HepG2 (cell line): ENCODE measurements around the gene WDR93. TPM values are rescaled to one million over a fixed set of nuclear protein-coding genes. Genes with fewer than 3 reads are reported as not detected.
A peak's percentile ranks its signal among the peaks of the same experiment; 100 is the strongest.

Experiments used
- ATAC-seq: fragments of 200-7000 bp; cut with Tn5 transposase; 3 replicates; pipeline ENCODE4 v1.9.1; 2020; ENCODE audit warnings: mild to moderate bottlenecking, moderate library complexity
- BruUV-seq: library from RNA; stranded (reverse); fragments of 400-500 nt; replicated peaks from 2 replicates; lab custom pipeline; 2021; lab: Mats Ljungman, UMichigan
- CTCF ChIA-PET: fragments of 300-600 bp; formaldehyde crosslinking; extraction: SDS; loops from one replicate; lab custom pipeline; 2021; ENCODE audit warnings: low total read pairs, inconsistent platforms, low intra/inter-chr PET ratio; lab: Yijun Ruan, JAX
- POLR2A ChIA-PET: fragments of 350-600 bp; sonication (Branson Sonifier 250); formaldehyde crosslinking; loops from one replicate; lab custom pipeline; 2020; ENCODE audit warnings: antibody characterized with exemption, inconsistent platforms; lab: Yijun Ruan, JAX
- DNase-seq: peaks from one replicate; pipeline ENCODE4 v3.0.0-alpha.2; 2015; ENCODE audit warnings: low spot score
- FAIRE-seq: peaks from 3 replicates; lab custom pipeline; 2011; peaks lifted over from hg19 to GRCh38; lab: Jason Lieb, UNC
- H2AFZ ChIP-seq: one replicate; pipeline ENCODE4 v1.6.1; 2011; ENCODE audit warnings: low read length, inconsistent platforms
- H3K27ac ChIP-seq: fragments of 300-600 bp; 3 replicates; pipeline ENCODE4 v1.8.0; 2011; ENCODE audit warnings: mixed run types, mild to moderate bottlenecking, mixed read lengths, low read length, inconsistent platforms; ENCODE audit not compliant: insufficient read depth; ENCODE audit errors: extremely low read length
- H3K27me3 ChIP-seq, 2 experiments: fragments of 200-600 bp in 1 of 2; 2 replicates in 1 of 2; 3 replicates in 1 of 2; pipeline versions ENCODE4 v1.6.0 to v1.8.0; 2011; ENCODE audit warnings: low read length in 2 of 2, mild to moderate bottlenecking in 2 of 2, moderate library complexity in 2 of 2, inconsistent platforms in 1 of 2; ENCODE audit not compliant: insufficient read depth in 2 of 2, control insufficient read depth in 1 of 2
- H3K36me3 ChIP-seq, 2 experiments: fragments of 200-600 bp in 1 of 2; replicated peaks in 1 of 2; 2 replicates in 1 of 2; 3 replicates in 1 of 2; pipeline versions ENCODE4 v1.5.1 to v1.8.0; 2011; ENCODE audit warnings: low read length in 2 of 2, inconsistent platforms in 1 of 2; ENCODE audit not compliant: insufficient read depth in 2 of 2, control insufficient read depth in 1 of 2
- H3K4me1 ChIP-seq: 2 replicates; pipeline ENCODE4 v1.5.1; 2012; ENCODE audit warnings: low read length, inconsistent platforms; ENCODE audit not compliant: insufficient read depth
- H3K4me2 ChIP-seq: 2 replicates; pipeline ENCODE4 v1.6.0; 2011; ENCODE audit warnings: low read depth, low read length, inconsistent platforms
- H3K4me3 ChIP-seq, 3 experiments: fragments of 200-600 bp in 1 of 3; sonication (generic), shearing (Covaris generic) in 1 of 3; replicated peaks in 1 of 3; 2 replicates each; pipeline ENCODE4 v1.5.1; 2011 to 2016; ENCODE audit warnings: low read length in 3 of 3, inconsistent platforms in 2 of 3, low read depth in 2 of 3, mild to moderate bottlenecking in 2 of 3, control low read depth in 1 of 3, mixed read lengths in 1 of 3; ENCODE audit not compliant: insufficient read depth in 1 of 3
- H3K79me2 ChIP-seq: one replicate; pipeline ENCODE4 v1.6.1; 2011; ENCODE audit warnings: low read length, inconsistent platforms; ENCODE audit not compliant: insufficient read depth
- H3K9ac ChIP-seq: 2 replicates; pipeline ENCODE4 v1.6.0; 2011; ENCODE audit warnings: mild to moderate bottlenecking, low read depth, low read length, inconsistent platforms; ENCODE audit not compliant: insufficient read depth
- H3K9me3 ChIP-seq: 2 replicates; pipeline ENCODE4 v1.5.1; 2012; ENCODE audit warnings: mild to moderate bottlenecking, low read length
- H4K20me1 ChIP-seq: 2 replicates; pipeline ENCODE4 v1.6.0; 2011; ENCODE audit warnings: inconsistent platforms, mild to moderate bottlenecking, low read length, moderate library complexity; ENCODE audit not compliant: insufficient read depth
- PRMT3 ChIP-seq: sonication (generic); formaldehyde crosslinking; IDR thresholded peaks from 2 replicates; pipeline ENCODE4 v1.8.1; 2022; ENCODE audit warnings: low read depth, mild to moderate bottlenecking, moderate library complexity, missing genetic modification reagents, borderline replicate concordance
- RBAK ChIP-seq: sonication (generic); formaldehyde crosslinking; IDR thresholded peaks from 2 replicates; pipeline ENCODE4 v1.5.1; 2020; ENCODE audit warnings: mild to moderate bottlenecking, missing genetic modification reagents
- SP4 ChIP-seq: sonication (generic); formaldehyde crosslinking; IDR thresholded peaks from 2 replicates; pipeline ENCODE4 v1.8.1; 2023; ENCODE audit warnings: mild to moderate bottlenecking, missing genetic modification reagents
- SUZ12 ChIP-seq: fragments of 150-350 bp; IDR thresholded peaks from 2 replicates; pipeline ENCODE4 v1.6.1; 2014; ENCODE audit warnings: low read depth, low read length
- TOE1 ChIP-seq: sonication (generic); formaldehyde crosslinking; IDR thresholded peaks from 2 replicates; pipeline ENCODE4 v1.4.0; 2020; ENCODE audit warnings: mild to moderate bottlenecking, missing genetic modification reagents
- YY1 ChIP-seq: IDR thresholded peaks from 2 replicates; pipeline ENCODE4 v1.6.1; 2011; ENCODE audit warnings: low read length, low read depth, moderate library complexity, mild to moderate bottlenecking; ENCODE audit not compliant: insufficient read depth, insufficient replicate concordance
- ZKSCAN1 ChIP-seq: fragments of 150-350 bp; IDR thresholded peaks from 2 replicates; pipeline ENCODE4 v1.6.1; 2014; ENCODE audit warnings: low read length
- ZMAT3 ChIP-seq: sonication (generic); formaldehyde crosslinking; conservative IDR thresholded peaks from 2 replicates; pipeline ENCODE4 v1.7.0; 2021; ENCODE audit warnings: missing genetic modification reagents
- WGBS: methylation state at CpG from one replicate; pipeline ENCODE4 v1.1.6; 2017; ENCODE audit warnings: low lambda C conversion rate; 5-methylcytosine and 5-hydroxymethylcytosine counted together
- in situ Hi-C: cut with HindIII; loops from 2 replicates; pipeline ENCODE4 v1.10.0; 2017; ENCODE audit warnings: low pct_unique_long_range_greater_than_20kb; ENCODE audit not compliant: extremely low pct_ligation_motif_present
- intact Hi-C: fragments of 100-400 bp; cut with micrococcal nuclease; formaldehyde crosslinking; loops from one replicate; pipeline ENCODE4 v1.10.0; 2022; ENCODE audit not compliant: unreplicated experiment
- polyA plus RNA-seq, 8 experiments: library from polyadenylated mRNA; depleted of rRNA in 3 of 8; stranded (reverse) in 7 of 8; unstranded in 1 of 8; fragments of >200 nt; fragmentation: Illumina TruSeq in 4 of 8; extraction: Trizol in 4 of 8; gene quantifications; 2 replicates each; pipeline versions ENCODE4 v1.2.1 to v1.2.3, GENCODE V29; 2011 to 2016; ENCODE audit warnings: low read depth in 4 of 8, missing spikeins in 1 of 8, mixed read lengths in 1 of 8; ENCODE audit not compliant: insufficient read depth in 1 of 8
- total RNA-seq, 5 experiments: library from RNA; depleted of rRNA; stranded (reverse); fragments of >200 nt; fragmentation: Illumina TruSeq; extraction: Trizol; gene quantifications; 2 replicates each; pipeline ENCODE4 v1.2.3, GENCODE V29; 2016; ENCODE audit warnings: low read depth in 1 of 5
- TF ChIP-seq, protein P1 (sequence below): sonication (generic); formaldehyde crosslinking; IDR thresholded peaks from 2 replicates; pipeline ENCODE4 v1.4.0; 2020; ENCODE audit warnings: missing genetic modification reagents, mild to moderate bottlenecking, borderline replicate concordance

The WDR93 gene
- total and polyA plus RNA-seq, 2 of the 13 experiments (the other 11 are each of a cell fraction or from before 2014, with no cell fraction given), result 0.07 TPM; not detected in 1

DNA sequence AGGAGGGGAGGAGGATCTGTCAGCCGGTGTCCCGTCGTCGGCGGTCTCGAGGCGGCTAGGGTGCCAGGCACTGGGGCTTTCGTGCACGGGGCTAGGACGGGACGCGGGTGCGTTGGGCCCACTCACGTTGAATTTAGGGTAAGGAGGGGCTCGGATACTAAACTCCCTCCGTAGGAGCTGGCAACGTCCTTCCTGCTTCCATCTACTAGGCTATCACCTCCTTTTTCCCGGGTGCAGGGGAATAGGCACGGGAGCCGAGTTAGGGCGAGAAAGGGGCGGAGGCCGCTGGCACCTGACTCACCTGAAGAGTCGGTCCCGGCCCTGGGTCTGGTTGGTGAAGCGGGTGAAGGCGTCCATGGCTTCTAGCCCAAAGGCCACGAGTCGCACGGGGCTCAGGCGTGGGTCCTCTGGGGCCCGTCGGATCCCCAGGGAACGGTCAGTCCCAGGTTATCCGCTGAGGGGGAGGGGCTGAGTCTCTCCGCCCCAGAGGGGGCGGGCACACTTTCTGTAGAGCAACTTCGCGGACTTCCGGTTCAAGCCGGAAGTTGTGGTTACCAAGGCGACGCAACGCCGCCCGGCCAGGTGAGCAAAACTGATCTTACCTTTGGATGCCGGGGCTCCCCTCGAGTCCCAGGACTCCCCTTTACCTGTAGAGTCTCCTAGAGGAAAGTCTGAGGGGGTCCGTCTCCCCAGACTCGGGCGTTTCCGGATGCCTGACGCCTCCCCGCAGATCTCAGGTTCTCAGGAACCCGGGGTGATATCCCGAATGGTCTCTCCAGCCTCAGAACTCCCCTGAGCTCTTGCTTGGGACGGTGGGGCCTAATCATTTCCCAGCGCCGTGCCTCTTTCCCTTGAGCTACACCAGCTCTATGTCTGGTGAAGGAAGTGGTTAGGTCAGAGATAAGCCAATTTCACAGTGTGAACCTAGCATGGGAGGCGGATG, at the start of gene WDR93, which contains the start of gene PEX11A (continued):
- peak; percentile 65; the same call in 1 of the 2 replicates for TF ChIP-seq SP4
- no peak for TF ChIP-seq SUZ12
- no peak for TF ChIP-seq ZKSCAN1
- TF ChIP-seq, protein P1, sequence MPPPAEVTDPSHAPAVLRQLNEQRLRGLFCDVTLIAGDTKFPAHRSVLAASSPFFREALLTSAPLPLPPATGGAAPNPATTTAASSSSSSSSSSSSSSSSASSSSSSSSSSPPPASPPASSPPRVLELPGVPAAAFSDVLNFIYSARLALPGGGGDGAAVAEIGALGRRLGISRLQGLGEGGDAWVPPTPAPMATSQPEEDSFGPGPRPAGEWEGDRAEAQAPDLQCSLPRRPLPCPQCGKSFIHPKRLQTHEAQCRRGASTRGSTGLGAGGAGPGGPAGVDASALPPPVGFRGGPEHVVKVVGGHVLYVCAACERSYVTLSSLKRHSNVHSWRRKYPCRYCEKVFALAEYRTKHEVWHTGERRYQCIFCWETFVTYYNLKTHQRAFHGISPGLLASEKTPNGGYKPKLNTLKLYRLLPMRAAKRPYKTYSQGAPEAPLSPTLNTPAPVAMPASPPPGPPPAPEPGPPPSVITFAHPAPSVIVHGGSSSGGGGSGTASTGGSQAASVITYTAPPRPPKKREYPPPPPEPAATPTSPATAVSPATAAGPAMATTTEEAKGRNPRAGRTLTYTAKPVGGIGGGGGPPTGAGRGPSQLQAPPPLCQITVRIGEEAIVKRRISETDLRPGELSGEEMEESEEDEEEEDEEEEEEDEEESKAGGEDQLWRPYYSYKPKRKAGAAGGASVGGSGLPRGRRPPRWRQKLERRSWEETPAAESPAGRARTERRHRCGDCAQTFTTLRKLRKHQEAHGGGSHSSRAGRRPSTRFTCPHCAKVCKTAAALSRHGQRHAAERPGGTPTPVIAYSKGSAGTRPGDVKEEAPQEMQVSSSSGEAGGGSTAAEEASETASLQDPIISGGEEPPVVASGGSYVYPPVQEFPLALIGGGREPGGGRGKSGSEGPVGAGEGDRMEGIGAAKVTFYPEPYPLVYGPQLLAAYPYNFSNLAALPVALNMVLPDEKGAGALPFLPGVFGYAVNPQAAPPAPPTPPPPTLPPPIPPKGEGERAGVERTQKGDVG (CRISPR knock-in tag), result peak; percentile 24; the same call in 1 of the 2 replicates

DNA sequence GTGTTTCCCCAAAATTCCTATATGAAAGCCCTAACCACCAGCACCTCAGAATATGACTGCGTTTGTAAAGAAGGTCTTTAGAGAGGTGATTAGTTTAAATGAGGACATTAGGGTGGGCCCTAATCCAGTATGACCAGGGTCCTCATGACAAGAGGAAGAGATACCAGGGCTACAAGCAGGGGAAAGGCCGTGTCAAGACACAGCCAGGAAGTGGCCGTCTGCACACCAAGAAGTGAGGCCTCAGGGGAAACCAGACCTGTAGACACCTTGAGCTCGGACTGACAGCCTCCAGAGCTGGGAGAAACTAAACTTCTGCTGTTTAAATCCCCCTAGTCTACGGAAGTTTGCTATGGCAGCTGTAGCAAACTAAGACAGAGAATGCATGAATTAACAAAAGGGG, 49.6 kb upstream of the WDR93 start:
- POLR2A ChIA-PET, result no interaction called here
- CTCF ChIA-PET, result no interaction called here
- H3K27ac ChIP-seq, result no peak overlapping the region
- H3K4me3 ChIP-seq, result no peak overlapping the region
- FAIRE-seq, result no peak
- in situ Hi-C loops, result no loop called here
- WGBS, result 94% methylated on average over 5 of the region's 5 CpGs
- intact Hi-C loops, result no loop called here
- no peak overlapping the region for H2AFZ ChIP-seq
- no peaks in the 10 kb centered on the region for H3K4me1 ChIP-seq
- peaks cover 0 to 2% of the 10 kb centered on the region in 2 experiments; a peak in 1 of 5 replicates for H3K36me3 ChIP-seq
- TF ChIP-seq PRMT3 (no peak), RBAK (CRISPR knock-in tag) (no peak), YY1 (no peak), TOE1 (CRISPR knock-in tag) (no peak), ZMAT3 (CRISPR knock-in tag) (no peak)
- H3K27me3 ChIP-seq, result no peaks in the 10 kb centered on the region
- no peak for DNase-seq
- H3K4me2 ChIP-seq, result no peak overlapping the region
- H3K79me2 ChIP-seq, result no peaks in the 10 kb centered on the region
- ATAC-seq, result no peak
- no TSS peak for BruUV-seq
- H3K9ac ChIP-seq, result no peak overlapping the region
- no peaks in the 10 kb centered on the region for H3K9me3 ChIP-seq
- no peaks in the 10 kb centered on the region for H4K20me1 ChIP-seq
